KMS-11 (cell line): ENCODE data around the gene OR51B2.

Source experiments
- H2AFZ ChIP-seq: fragments of 200-600 bp; sonication (generic); 2 replicates; pipeline ENCODE4 v1.6.1; 2016; ENCODE audit warnings: antibody characterized with exemption, mixed run types, low read depth
- H3K27ac ChIP-seq: fragments of 200-600 bp; sonication (generic); 2 replicates; pipeline ENCODE4 v1.6.1; 2016; ENCODE audit warnings: mild to moderate bottlenecking, mixed run types
- H3K27me3 ChIP-seq: fragments of 200-600 bp; sonication (generic); 2 replicates; pipeline ENCODE4 v1.6.1; 2017; ENCODE audit warnings: mild to moderate bottlenecking, low read depth, mixed run types, moderate library complexity; ENCODE audit not compliant: insufficient read depth
- H3K36me3 ChIP-seq: fragments of 200-600 bp; sonication (generic); 2 replicates; pipeline ENCODE4 v1.6.1; 2017; ENCODE audit warnings: mild to moderate bottlenecking, mixed run types; ENCODE audit not compliant: insufficient read depth
- H3K4me1 ChIP-seq: fragments of 200-600 bp; sonication (generic); 2 replicates; pipeline ENCODE4 v1.6.1; 2016; ENCODE audit warnings: mild to moderate bottlenecking, low read depth, mixed run types; ENCODE audit not compliant: poor library complexity, severe bottlenecking
- H3K4me2 ChIP-seq: fragments of 200-600 bp; sonication (generic); 2 replicates; pipeline ENCODE4 v1.7.0; 2016; ENCODE audit warnings: mild to moderate bottlenecking, mixed run types
- H3K4me3 ChIP-seq: fragments of 200-600 bp; sonication (generic); IDR thresholded peaks from 2 replicates; pipeline ENCODE4 v1.6.1; 2017; ENCODE audit warnings: low read depth, low read length, mixed read lengths; ENCODE audit not compliant: insufficient read depth
- H3K79me2 ChIP-seq: fragments of 200-600 bp; sonication (generic); 2 replicates; pipeline ENCODE4 v1.6.1; 2016; ENCODE audit warnings: low read depth, mixed run types; ENCODE audit not compliant: insufficient read depth
- H3K9ac ChIP-seq: fragments of 200-600 bp; sonication (generic); 2 replicates; pipeline ENCODE4 v1.6.1; 2016; ENCODE audit warnings: mild to moderate bottlenecking, mixed run types
- H4K20me1 ChIP-seq: fragments of 200-600 bp; sonication (generic); 2 replicates; pipeline ENCODE4 v1.6.1; 2016; ENCODE audit warnings: mild to moderate bottlenecking, mixed run types; ENCODE audit not compliant: insufficient read depth
- CTCF ChIP-seq: fragments of 200-600 bp; sonication (generic); conservative IDR thresholded peaks from 2 replicates; pipeline ENCODE4 v1.6.1; 2017; ENCODE audit warnings: low read depth, mild to moderate bottlenecking, antibody characterized with exemption, low read length, moderate library complexity, mixed read lengths

Gene OR51B2

GRCh38 chr11:5279471-5280090 is 44.5 kb downstream of the OR51B2 start:
- Histone ChIP-seq H3K27me3 (no peaks in the 10 kb centered on the region), H3K79me2 (no peaks in the 10 kb centered on the region), H2AFZ (no peak overlapping the region), H3K4me3 (no peak overlapping the region), H3K4me1 (peaks cover 14% of the 10 kb centered on the region), H3K27ac (no peak overlapping the region), H3K9ac (no peak overlapping the region), H4K20me1 (no peaks in the 10 kb centered on the region), H3K4me2 (no peak overlapping the region), H3K36me3 (no peaks in the 10 kb centered on the region)
- no peak for TF ChIP-seq CTCF

GRCh38 chr11:5277807-5278382 is 46.2 kb downstream of the OR51B2 start:
- H3K79me2 ChIP-seq = no peaks in the 10 kb centered on the region
- H3K4me1 ChIP-seq = peaks cover 14% of the 10 kb centered on the region
- H3K27ac ChIP-seq = no peak overlapping the region
- H3K36me3 ChIP-seq = no peaks in the 10 kb centered on the region
- no peak for TF ChIP-seq CTCF
- H3K4me3 ChIP-seq = no peak overlapping the region
- no peak overlapping the region for H2AFZ ChIP-seq
- H3K27me3 ChIP-seq = no peaks in the 10 kb centered on the region
- no peaks in the 10 kb centered on the region for H4K20me1 ChIP-seq
- H3K4me2 ChIP-seq = no peak overlapping the region
- no peak overlapping the region for H3K9ac ChIP-seq

GRCh38 chr11:5276697-5277096 is 47.4 kb downstream of the OR51B2 start:
- Histone ChIP-seq H3K4me2 (no peak overlapping the region), H3K36me3 (no peaks in the 10 kb centered on the region), H2AFZ (no peak overlapping the region), H4K20me1 (no peaks in the 10 kb centered on the region), H3K4me1 (peaks cover 14% of the 10 kb centered on the region), H3K27ac (no peak overlapping the region), H3K79me2 (no peaks in the 10 kb centered on the region), H3K4me3 (no peak overlapping the region), H3K9ac (no peak overlapping the region), H3K27me3 (no peaks in the 10 kb centered on the region)
- no peak for TF ChIP-seq CTCF

GRCh38 chr11:5275369-5276110 is 48.6 kb downstream of the OR51B2 start:
- Histone ChIP-seq H2AFZ (no peak overlapping the region), H3K9ac (no peak overlapping the region), H3K27me3 (no peaks in the 10 kb centered on the region), H3K4me1 (peaks cover 7% of the 10 kb centered on the region), H3K36me3 (no peaks in the 10 kb centered on the region), H3K27ac (no peak overlapping the region), H3K4me3 (no peak overlapping the region), H4K20me1 (no peaks in the 10 kb centered on the region), H3K4me2 (no peak overlapping the region), H3K79me2 (no peaks in the 10 kb centered on the region)
- no peak for TF ChIP-seq CTCF
